IPS-NIHi7 (cell line): ENCODE data around the gene PPM1E.

ENCODE experiments used
- DNase-seq: peaks from one replicate; pipeline ENCODE4 v3.0.0; 2012; ENCODE audit warnings: mixed read lengths; ENCODE audit errors: extremely low spot score

PPM1E gene

DNA sequence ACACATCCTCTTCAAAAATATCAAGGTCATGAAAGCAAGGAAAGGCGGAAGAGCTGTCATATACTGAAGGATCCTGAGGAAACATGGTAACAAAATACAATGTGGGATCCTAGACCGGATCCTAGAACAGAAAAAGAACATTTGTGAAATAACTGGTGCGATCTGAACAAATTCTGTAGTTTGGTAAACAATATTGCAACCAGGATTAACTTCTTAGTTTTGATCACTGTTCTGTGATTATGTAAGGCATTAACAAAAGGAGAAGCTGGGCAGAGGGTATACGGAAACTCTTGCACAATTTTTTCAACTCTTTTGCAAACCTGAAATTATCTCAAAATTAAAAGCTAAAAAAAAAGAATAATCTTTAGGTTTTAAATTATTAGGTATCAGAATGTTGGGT lies 241.3 kb downstream of the PPM1E start:
- no peak for DNase-seq

DNA sequence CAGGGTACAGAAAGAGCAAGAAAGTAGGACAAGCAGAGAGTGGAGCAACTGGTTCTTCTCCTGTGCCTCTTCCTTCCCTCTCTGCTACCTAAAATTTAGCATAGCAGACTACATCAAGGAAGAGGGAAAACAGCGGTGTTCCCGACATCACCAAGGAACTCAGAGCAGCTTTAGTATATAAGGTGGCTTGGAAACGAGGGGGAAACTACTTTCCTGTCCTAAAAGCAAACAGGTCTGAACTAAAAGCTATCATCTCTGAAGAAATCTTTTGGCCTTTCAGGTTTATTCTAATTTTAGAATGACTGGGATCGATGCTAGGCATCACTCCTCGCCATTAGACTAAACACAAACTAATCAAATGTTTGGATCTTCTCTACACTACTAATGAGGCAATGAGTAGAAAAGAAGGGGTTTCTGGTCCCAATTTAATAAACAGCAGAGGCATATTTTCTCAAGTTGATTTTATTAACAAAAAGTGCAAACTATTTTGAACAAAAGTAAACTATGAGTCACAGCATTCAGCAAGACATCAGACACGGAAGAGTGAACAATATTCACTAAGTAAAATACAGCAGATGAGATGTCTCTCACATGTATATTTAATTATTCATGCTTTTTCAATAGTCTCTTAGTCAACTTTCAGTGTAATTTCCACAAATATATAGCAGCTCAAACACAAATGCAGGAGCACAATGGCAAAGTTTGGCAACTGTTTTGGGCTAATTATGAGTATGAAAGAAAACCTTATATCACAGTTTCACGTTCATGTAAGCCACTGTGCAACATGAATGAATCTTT lies 242.3 kb downstream of the PPM1E start:
- DNase-seq: no peak

DNA sequence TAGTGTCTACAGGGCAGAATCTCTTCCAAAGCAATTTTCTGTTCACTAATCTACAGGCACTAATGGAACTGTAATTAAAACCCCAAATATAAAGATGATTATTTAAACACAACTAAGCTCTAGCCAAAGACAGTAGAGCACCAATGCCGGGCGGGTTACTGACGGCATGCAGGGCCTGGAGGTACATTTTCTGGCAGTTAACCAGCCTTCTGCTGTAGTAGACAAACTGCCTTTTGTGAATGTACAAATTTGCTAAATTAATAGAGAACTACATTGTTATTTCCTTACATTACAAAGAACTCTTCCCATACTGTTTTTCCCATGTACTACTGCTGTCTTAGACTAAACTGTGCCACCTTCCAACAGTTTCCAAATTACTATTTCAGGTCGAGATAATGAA lies 243.2 kb downstream of the PPM1E start:
- no peak for DNase-seq

DNA sequence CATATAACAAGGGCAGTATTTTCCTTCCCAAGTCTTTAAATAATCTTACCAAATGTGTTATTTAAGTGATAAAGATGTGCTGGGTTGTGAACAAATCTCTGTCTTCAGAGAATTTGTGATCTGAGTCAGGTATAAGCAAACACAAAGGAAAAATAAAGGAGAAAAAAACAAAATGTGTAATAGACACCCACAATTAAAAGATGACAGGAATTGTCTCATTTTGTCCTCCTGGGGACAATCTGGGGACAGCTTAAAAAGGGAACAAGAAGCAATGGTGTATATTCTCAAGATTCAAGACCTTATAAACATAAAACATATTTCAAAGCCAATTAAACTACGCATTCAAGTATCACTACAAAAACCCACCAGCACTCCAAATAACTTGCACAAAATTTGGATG lies 243.8 kb downstream of the PPM1E start:
- DNase-seq: no peak

DNA sequence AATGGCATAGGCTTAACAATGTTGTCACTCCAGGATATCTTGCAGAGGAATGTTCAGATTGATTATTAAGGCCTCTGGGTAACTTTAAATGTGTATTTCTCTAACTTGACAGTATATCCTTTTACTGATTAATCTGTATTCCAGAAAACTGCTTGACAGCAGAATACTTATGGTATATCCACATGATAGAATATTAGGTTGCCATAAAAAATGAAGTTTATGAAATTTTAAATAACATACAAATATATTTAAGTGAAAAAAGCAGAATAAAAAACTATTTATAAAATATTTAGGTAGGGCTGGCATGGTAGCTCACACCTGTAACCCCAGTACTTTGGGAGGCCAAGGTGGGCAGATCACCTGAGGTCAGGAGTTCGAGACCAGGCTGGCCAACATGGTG lies 244.4 kb downstream of the PPM1E start:
- DNase-seq: no peak

DNA sequence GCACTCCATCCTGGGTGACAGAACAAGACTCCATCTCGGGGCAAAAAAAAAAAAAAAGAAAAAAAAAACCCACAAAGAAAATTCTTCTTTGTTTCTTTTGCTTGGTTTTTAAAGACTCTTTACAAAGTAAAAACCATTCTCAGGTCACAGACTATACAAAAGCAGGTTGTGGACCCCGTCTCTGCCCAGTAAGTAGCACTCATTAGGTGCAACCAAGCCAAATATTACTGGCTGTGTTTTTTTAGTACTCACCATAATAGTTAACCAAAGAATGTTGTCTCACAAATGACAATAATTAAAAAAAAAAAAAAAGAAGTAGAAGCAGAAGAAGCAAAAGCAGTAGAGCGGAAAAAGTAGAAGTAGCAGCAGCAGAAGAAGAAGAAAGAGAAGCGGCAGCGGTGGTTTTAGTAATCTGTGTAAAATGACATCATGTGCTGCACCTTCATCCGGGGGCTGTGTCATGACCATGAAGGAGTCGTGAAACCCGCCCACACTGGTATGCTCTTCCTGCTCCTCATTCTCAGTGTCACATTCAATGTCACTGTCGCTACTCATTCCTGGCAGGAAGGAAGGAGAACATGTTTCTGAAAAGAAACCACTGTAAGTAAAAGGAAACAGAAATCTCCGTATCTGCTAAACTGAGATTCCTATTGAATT lies 245.6 kb downstream of the PPM1E start:
- no peak for DNase-seq

DNA sequence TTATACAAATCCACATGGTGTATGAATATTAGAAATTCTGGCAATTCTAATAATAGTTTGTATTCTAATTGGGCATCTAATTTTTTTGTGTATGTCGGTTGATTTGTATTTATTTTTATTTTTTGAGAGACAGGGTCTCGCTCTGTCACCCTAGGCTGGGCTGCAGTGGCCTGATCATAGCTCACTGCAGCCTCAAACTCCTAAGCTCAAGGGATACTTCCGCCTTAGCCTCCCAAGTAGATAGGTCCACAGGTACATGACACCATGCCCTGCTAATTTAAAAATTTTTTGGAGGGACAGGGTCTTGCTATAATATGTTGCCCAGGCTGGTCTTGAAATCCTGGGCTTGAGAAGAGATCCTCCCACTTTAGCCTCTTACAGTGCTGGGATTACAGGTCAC lies 246.5 kb downstream of the PPM1E start:
- no peak for DNase-seq

DNA sequence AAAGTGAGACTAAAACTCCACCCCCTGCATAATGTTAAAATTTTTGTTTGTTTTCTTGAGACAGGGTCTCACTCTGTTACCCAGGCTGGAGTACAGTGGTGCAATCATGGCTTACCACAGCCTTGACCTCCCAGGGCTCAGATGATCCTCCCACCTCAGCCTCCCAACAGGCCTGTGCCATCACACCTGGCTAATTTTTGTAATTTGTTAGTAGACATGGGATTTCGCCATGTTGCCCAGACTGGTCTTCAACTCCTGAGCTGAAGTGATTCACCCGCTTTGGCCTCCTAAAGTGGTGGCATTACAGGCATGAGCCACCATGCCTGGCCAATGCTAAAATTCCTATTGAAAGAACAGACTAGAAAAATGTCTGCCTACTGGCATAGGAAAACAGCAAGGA lies 247.2 kb downstream of the PPM1E start:
- DNase-seq: no peak

DNA sequence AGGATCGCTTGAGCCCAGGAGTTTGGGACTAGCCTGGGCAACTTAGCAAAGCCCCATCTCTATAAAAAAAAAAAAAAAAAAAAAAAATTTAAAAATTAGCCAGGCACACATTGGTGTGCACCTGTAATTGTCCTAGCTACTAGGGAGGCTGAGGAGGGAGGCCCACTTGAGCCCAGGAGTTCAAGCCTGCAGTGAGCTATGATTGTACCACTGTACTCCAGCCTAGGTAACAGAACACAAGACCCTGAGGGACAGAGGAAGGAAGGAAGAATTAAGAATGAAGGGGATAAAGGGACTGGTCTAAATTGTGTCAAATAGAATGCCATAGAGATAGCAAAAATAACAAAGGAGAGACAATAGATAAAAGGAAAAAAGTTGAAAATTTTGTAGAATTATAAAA lies 248.2 kb downstream of the PPM1E start:
- DNase-seq: no peak

DNA sequence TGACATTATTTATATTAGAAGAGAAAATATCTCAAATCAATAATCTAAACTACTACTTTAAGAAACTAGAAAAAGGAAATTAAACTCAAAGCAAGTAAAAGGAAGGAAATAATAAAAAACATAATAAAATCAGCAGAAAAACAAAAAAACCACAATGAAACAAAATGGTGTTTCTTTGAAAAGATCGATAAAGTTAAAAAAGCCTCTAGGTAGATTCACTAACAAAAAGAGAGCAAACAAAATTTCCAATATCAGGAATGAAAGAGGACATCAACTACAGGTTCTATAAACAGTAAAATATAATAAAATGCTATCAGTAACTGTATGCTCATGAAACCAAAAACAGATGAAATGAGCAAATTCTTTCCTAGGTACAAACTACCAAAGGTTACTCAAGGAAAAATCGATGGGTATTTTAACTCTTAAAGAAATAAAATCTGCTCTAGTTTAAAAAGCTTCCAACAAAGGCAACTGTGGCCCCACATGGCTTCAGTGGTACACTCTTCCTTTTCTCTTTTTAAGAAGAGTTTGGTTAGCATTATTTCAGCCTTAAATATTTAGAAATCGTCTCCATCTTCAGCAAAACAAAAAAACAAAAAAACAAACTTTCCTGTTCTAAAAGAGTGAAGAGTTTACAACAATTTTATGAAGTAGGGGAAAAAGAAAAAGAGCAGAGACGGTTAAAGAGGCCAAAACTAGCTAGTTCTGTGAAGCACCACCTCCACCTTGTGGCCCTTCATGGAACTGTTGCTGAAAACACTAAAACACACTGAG lies 248.9 kb downstream of the PPM1E start:
- peak; percentile 54 for DNase-seq

DNA sequence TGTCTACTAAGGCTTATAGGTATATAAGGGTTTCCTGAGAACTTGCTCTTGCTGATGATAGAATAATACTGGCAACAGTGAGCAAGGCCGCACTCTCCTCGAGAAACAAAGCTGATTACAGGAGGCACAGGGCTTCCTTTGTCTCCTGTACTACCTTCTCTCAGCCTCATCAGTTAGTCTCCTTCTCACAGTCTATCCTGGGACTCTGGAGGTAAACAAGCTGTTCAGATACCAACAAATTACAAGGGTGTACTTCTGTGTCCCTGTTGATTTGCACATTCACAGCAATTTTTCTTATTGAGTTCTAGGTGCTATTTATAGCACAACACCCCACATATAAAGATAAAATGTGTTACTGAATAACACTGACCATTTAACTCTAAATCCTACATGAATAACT lies 252.3 kb downstream of the PPM1E start:
- no peak for DNase-seq

DNA sequence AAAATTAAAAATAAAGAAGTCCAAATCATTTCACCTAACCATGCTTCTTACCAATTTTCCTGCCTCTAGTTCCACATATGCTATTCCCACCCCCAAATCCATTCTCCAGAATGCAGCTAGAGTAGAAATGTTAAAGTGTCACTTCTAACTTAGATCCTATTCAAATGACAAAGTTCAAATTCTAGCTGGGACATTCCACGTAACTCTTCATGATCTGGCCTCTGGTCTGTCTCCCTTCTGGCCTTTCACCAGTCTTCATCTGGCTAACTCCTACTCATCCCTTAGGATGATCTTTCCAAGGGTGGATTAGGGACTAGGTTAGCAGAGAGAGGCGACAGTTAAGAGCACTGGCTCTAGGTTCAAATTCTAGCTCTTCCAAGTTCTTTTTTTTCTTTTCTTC lies 253.1 kb downstream of the PPM1E start:
- DNase-seq: no peak

DNA sequence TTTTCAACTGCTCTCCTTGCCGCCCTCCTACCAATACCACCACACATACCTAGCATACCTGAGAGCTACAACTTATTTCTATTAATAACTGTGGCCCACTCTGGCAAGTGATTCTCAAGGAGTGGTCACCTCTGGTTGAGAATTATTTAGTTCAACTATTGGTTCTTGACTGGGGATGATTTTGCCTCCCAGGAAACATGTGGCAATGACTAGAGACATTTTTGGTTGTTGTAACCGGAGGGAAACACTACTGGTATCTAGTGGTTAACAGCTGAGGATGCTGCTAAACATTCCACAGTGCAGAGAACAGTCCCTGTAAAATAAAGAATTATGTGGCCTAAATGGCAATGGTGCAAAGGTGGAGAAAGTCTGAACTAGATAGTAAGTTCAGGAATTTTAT lies 254.4 kb downstream of the PPM1E start:
- no peak for DNase-seq

DNA sequence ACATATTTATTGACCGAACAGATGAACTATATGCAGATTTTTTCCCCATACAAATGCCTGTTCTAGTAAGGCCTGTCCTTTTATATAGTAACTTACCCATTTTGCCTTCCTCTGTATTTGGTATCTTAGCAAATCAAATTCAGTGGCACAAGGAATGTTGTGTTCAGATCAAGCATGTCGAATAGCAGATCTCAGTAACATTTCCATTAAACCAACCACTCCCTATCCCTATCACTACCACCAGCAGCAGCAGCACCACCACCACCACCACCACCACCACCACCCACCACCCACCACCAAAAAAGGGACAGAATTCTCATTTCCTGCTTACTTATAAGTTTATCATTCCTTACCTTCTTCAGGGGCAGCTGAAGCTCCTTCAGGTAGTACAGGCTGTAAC lies 256.3 kb downstream of the PPM1E start:
- no peak for DNase-seq

DNA sequence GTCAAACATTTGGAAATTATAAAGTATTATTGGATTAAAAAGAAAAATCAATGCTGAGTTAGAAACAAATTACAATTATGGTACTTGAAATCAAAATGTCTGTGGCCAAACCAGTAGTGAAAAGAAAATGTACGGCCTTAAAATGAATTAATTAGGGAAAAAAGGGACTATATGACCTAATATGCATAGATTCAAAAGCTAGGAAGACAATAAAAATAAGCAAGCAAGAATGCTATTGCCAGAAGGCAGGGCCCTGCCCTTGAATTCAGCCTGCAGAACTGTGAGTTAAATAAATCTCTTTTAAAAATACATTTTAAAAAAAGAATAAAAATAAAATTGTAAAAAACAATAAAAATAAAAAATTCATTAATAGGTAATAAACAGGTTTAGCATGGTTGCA lies 262.4 kb downstream of the PPM1E start:
- DNase-seq: no peak

DNA sequence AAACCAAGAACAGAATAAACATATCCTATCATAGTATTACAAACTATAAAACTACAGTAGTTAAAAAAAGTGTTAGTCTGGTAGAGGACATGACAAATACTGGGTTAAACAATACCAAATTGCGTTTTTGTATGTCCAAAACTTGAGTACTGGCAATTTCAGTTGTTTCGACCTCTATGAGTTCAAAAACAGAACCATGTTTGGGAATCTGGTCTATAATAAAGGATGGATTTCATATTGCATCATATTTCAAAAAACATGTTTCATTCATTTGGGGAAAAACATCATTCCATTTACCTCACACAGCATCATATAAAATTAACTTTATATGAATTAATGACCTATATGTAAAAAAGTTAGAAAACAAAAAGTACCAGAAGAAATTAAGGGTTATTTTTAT lies 269.3 kb downstream of the PPM1E start:
- no peak for DNase-seq

DNA sequence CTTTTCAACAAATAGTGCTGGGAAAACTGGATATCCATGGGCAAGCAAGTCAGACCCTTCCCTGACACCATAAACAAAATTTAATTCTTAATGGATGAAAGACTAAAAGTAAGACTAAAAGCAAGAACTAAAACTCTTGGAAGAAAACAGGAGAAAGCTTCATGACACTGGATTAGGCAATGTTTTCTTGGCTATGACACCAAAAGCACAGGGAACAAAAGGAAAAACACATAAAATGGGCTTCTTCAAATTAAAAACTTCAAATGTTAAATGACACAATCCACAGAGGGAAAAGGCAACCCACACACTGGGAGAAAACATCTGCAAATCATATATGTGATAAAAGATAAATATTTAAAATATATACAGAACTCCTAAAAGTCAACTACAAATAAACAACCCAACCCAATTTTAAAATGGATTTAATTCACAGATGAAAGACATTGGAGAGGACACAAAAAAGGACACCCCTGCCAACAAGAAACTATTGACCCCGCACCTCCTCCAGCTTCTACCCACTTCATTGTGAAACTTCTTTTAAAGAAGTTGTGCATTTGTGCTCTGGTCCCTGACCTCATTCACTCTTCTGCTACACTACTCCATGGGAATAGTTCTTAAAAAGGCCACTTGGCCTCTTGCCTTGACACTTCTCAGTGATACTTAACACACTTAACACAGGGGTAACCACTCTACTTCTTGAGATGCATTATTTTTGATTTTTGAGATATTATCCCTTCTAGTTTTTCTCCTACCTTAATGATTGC lies 270.7 kb downstream of the PPM1E start:
- no peak for DNase-seq

DNA sequence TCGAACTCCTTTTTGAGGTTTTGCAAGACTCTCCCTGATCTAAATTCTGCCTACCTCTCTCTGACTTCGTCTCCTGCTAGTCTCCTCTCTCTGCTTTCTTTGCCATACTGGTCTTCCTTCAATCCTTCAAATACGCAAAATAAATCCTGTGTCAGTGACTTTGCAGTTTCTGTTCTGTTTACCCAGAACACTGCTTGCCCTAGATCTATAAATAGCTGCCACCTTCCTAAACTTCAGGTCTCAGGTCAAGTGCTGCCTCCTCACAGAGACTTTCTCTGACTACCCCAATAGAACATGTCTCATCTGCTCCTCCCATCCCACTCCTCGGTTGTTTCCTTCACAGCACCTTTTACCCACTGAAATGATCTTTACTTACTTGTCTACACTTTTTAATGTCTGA lies 272.1 kb downstream of the PPM1E start:
- DNase-seq: no peak

DNA sequence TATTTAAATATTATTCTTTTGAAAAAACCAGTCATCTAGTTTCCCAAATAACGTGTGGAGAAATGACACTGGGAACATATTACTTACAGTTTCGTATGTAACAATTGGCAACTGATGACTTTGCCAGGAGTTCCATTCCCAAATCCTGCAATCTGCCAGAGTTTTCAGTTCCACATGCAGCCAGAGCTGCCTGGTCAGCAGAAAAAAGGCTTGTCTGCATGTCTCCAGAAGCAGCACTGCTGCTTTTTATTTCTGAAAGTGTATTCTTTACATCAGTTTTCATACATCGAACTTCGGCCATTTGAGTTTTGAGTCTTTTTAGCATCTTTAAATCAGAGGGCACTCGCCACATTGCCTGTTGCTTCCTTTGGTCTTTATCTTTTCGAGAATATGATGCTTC lies 272.7 kb downstream of the PPM1E start:
- no peak for DNase-seq

DNA sequence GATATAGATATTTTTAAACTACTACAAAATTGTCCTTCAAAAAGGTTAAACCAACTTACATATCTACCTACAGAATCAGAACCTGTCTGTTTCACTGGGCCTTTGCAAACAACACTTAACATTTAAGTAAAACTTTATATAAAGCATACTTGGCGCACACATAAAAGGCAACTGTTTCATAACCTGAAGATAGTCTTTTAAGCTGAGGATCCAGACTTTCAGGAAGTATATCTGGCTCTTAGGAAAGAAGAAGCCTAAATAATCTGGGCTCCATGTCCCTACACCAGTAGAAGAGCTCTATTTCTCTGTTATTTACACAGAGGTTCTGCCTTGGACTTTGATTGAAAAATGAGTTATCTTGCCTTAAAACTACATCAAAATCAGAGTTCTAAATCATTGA lies 275.2 kb downstream of the PPM1E start:
- no peak for DNase-seq
